ENCODE data around the gene ALPK1. TPM values are rescaled to one million over a fixed set of nuclear protein-coding genes. Genes with fewer than 3 reads are reported as not detected.
"Not testable (repeated sequence)": the region's sequence is repeated elsewhere in the genome, so short reads cannot be mapped to it uniquely, and the experiment has no call there.

Gene ALPK1
- total RNA-seq, 1 experiment from 2014 or later: 5.3 TPM

GRCh38 chr4:112281895-112282398 lies 15.2 kb upstream of the ALPK1 start:
- in situ Hi-C loops (cut with HindIII; ENCODE audit: low pct_unique_long_range_greater_than_20kb, low sequenced_read_pairs); DNase-seq (ENCODE audit: low read depth): not testable (repeated sequence)

DNA sequence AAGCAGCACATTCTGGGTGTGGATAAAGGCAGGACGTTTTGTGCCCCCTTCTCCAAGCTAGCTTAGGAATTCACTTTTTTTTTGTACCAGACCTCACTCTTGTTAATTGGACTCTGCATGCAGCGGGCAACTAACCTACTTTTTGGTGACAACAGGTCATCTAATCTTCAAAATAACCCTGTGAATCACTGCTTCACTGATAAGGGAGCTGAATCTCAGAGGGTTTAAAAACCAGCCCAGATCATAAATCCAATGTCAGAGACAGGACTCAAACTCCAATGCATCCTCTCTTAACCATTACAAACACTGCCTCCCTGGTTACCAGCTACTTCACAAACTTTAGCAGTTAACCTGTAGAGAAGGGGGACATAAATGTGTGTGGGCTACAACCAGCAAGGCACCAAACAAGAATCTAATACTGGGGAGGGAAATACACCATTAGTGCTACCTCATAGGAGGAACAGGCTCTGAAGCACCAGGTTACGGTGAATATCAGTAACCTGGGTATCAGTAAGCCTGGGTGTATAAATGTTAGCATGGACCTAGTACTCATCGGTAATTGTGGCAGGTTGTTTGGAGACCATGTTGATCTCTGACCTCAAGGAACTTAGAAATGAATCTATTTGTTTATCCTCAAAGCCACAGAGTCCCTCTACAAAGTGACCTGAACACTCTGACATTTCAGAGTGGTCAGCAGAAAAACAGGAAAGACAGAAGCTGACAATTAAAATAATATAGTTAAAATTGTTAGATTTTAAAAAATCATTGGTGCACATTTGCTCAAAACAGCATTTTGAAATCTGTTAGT lies 14.1 kb upstream of the ALPK1 start:
- DNase-seq (ENCODE audit: low read depth): no peak
- in situ Hi-C loops (cut with HindIII; ENCODE audit: low pct_unique_long_range_greater_than_20kb, low sequenced_read_pairs): no loop called here

DNA sequence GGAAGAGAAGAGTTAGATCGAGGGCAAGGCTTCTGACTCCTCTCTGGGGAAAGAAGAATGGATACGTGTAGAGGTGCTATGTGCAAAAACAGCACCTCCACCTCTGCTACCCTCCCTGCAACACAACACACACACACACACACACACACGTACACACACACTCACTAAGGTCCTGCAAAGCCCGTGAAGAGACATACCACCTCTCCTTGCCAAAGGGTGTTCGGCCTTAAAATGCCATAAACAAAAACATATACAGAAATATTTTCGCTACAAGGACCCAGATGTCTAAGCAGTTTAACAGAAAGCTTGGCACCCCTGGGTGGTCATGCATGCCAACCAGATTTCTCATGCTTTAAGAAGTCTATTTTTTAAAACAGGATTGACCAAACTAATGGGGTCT lies 13.0 kb upstream of the ALPK1 start:
- in situ Hi-C loops (cut with HindIII; ENCODE audit: low pct_unique_long_range_greater_than_20kb, low sequenced_read_pairs): no loop called here
- DNase-seq (ENCODE audit: low read depth): peak; percentile 14

DNA sequence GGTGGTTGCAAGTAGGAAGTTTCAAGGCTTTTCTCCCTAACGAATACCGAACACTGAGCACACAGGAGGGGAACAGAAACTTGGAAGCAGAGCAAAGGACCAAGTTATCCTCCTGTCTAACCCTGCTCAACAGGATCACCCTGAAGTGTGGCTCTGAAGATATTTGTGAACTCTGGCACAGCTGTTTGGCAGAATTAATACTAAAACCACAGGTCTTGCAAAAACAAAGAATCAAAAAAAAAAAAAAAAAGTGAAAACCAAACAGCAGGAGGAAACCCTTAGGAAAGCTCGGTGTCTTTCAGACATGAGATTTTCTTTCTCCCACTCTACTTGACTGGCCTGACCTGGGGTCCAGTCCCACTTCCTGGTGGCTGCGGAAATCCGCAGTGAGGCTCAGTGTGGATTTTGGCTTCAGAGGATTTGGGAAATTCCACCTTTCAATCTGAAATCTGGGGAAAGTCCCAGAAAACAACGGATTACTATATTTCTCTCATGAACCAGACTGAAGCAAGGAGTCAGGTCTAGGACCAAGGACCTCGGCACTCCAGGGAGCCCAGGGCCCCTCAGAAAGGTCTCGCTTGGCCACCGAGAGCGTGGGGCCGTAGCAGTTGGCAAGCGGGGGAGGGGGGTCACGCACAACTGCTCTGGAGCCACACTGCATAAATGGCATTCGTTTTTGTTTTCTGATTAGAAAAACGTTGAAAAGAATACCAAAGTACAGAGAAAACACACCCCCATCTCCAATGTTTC lies 12.3 kb upstream of the ALPK1 start:
- DNase-seq (ENCODE audit: low read depth): peak; percentile 25
- in situ Hi-C loops (cut with HindIII; ENCODE audit: low pct_unique_long_range_greater_than_20kb, low sequenced_read_pairs): no loop called here

DNA sequence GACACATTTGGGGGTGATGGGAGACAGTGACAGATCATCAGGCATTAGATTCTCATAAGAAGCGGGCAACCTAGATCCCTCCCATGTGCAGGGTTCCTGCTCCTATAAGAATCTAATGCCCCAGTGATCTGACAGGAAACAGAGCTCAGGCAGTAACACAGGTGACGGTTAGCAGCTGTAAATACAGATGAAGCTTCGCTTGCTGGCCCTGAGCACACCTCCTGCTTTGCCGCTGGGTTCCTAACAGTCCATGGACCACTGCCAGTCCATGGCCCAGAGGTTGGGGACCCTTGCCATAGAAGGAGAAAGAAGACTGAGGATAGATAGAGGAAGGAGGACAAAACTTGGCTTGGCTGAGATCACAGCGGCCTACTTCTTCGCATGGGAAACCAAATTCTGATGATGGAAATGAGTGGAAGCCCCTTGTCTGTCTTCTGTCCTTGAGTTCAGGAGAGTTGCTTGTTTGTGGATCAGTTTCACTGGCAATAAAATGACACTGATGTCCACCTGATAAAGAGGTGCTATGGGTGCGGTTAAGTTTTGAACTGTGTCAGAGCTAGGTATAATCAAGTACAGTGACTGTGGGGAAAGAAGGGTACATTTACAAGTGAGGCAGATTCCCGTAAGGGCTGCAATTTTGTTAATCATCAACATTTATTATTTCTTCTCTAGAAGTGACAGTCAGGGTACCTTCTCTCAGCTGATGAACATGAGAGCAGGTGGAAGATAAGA lies 9.7 kb upstream of the ALPK1 start:
- in situ Hi-C loops (cut with HindIII; ENCODE audit: low pct_unique_long_range_greater_than_20kb, low sequenced_read_pairs): no loop called here
- DNase-seq (ENCODE audit: low read depth): no peak

- DNase-seq (ENCODE audit: low read depth): no peak
- in situ Hi-C loops (cut with HindIII; ENCODE audit: low pct_unique_long_range_greater_than_20kb, low sequenced_read_pairs): no loop called here
Measured at GRCh38 chr4:112288455-112288854, 8.7 kb upstream of the ALPK1 start.

GRCh38 chr4:112289407-112290253 lies 7.5 kb upstream of the ALPK1 start:
- DNase-seq (ENCODE audit: low read depth): no peak
- in situ Hi-C loops (cut with HindIII; ENCODE audit: low pct_unique_long_range_greater_than_20kb, low sequenced_read_pairs): no loop called here

- no peak for DNase-seq (ENCODE audit: low read depth)
- in situ Hi-C loops (cut with HindIII; ENCODE audit: low pct_unique_long_range_greater_than_20kb, low sequenced_read_pairs): no loop called here
Measured at GRCh38 chr4:112290341-112290740, 6.8 kb upstream of the ALPK1 start.

GRCh38 chr4:112299721-112300120 lies 2.6 kb downstream of the ALPK1 start:
- no peak for DNase-seq (ENCODE audit: low read depth)
- in situ Hi-C loops (cut with HindIII; ENCODE audit: low pct_unique_long_range_greater_than_20kb, low sequenced_read_pairs): no loop called here

GRCh38 chr4:112302320-112303274 lies 5.4 kb downstream of the ALPK1 start:
- no peak for DNase-seq (ENCODE audit: low read depth)
- in situ Hi-C loops (cut with HindIII; ENCODE audit: low pct_unique_long_range_greater_than_20kb, low sequenced_read_pairs): no loop called here

DNA sequence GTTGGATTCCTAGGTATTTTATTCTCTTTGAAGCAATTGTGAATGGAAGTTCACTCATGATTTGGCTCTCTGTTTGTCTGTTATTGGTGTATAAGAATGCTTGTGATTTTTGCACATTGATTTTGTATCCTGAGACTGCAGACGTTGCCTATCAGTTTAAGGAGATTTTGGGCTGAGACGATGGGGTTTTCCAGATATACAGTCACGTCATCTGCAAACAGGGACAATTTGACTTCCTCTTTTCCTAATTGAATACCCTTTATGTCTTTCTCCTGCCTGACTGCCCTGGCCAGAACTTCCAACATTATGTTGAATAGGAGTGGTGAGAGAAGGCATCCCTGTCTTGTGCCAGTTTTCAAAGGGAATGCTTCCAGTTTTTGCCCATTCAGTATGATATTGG lies 8.3 kb downstream of the ALPK1 start:
- in situ Hi-C loops (cut with HindIII; ENCODE audit: low pct_unique_long_range_greater_than_20kb, low sequenced_read_pairs); DNase-seq (ENCODE audit: low read depth): not testable (repeated sequence)

GRCh38 chr4:112309263-112309791 lies 12.2 kb downstream of the ALPK1 start:
- in situ Hi-C loops (cut with HindIII; ENCODE audit: low pct_unique_long_range_greater_than_20kb, low sequenced_read_pairs); DNase-seq (ENCODE audit: low read depth): not testable (repeated sequence)

DNA sequence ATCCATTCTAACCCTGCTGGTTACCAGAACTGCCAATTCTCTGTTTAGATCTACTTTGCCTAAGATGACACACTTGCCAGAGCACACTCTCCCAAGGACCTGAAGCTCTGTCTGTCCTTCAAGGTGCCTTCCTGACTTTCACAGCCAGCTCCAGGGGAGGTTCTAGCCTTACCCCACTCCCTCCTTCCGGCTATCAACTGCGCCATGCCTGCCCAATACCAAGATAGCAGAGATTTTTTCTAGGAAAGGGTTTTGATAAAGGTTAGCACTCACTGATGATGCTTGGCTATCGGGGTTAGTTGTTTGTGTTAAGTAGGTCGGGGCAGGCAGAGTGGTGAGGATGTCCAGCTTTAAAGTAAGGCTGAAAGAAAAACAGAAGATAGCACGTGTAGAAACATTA lies 14.3 kb downstream of the ALPK1 start:
- DNase-seq (ENCODE audit: low read depth): no peak
- in situ Hi-C loops (cut with HindIII; ENCODE audit: low pct_unique_long_range_greater_than_20kb, low sequenced_read_pairs): no loop called here

DNA sequence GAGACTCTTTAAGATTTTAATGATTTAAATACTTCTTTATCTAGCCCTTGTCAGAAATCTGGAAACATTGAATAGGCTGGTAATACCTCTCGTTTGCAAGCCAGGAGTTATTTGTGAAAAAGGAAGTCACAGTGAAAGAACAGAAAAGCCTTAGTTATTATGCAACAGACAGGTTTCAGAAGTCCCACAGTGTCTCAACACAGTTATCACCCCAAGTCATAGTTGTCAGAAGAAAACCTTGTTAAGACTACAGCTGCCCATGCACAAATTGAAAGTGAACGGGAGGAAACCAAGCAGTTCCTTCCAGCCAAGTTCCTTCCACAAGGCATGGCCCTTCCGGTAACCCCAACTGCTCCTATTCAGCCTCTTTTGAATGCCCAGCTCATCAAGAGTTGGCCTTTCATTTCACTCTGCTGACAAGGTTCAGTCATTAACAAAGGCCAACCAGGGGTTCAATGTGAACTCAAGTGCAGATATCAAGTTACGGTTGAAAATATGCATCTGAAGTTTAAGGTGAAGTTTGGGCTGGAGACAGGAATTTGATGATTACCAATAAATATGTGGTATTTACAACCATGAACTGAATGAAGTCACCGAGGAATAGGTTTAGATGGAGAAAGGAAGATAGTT lies 15.6 kb downstream of the ALPK1 start:
- DNase-seq (ENCODE audit: low read depth): no peak
- in situ Hi-C loops (cut with HindIII; ENCODE audit: low pct_unique_long_range_greater_than_20kb, low sequenced_read_pairs): no loop called here

- no peak for DNase-seq (ENCODE audit: low read depth)
- in situ Hi-C loops (cut with HindIII; ENCODE audit: low pct_unique_long_range_greater_than_20kb, low sequenced_read_pairs): no loop called here
Measured at GRCh38 chr4:112315446-112315845, 18.3 kb downstream of the ALPK1 start.

DNA sequence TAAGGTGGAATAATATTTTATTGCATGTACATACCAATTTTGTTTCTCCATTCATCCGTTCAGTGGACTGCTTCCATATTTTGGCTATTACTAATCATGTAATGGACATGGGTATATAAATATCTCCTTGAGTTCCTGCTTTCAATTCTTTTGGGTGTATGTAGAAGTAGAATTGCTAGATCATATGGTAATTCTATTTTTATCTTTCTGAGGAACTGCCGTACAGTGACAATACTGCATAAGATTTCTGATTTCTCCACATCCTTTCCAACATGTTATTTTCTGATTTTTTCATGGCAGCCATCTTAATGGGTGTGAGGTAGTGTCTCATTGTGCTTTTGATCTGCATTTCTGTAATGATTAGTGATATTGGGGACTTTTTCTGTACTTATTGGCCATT lies 19.2 kb downstream of the ALPK1 start:
- in situ Hi-C loops (cut with HindIII; ENCODE audit: low pct_unique_long_range_greater_than_20kb, low sequenced_read_pairs): no loop called here

More for the DNA sequence above, 19.2 kb downstream of the ALPK1 start:
- DNase-seq (ENCODE audit: low read depth): no peak
